MM.1S (cell line): Measurements from ENCODE around the gene STMND1.

Experiments used
- DNase-seq: peaks from one replicate; pipeline ENCODE4 v3.0.0-alpha.2; 2015
- H2AFZ ChIP-seq: fragments of 300-600 bp; sonication (generic); 2 replicates; pipeline ENCODE4 v1.6.0; 2016; ENCODE audit warnings: antibody characterized with exemption, low read length
- H3F3A ChIP-seq: fragments of 300-600 bp; sonication (generic); 2 replicates; pipeline ENCODE4 v1.6.1; 2016; ENCODE audit warnings: mild to moderate bottlenecking, antibody characterized with exemption, low read length, moderate library complexity, mixed read lengths; ENCODE audit not compliant: insufficient read depth
- H3K27ac ChIP-seq: fragments of 300-600 bp; sonication (generic); 2 replicates; pipeline ENCODE4 v1.5.1; 2016; ENCODE audit warnings: mild to moderate bottlenecking, low read length
- H3K27me3 ChIP-seq: fragments of 300-600 bp; sonication (generic); replicated peaks from 2 replicates; pipeline ENCODE4 v1.6.0; 2016; ENCODE audit warnings: low read length; ENCODE audit not compliant: insufficient read depth
- H3K36me3 ChIP-seq: fragments of 300-600 bp; sonication (generic); replicated peaks from 2 replicates; pipeline ENCODE4 v1.6.1; 2016; ENCODE audit warnings: mild to moderate bottlenecking, low read length, mixed read lengths; ENCODE audit not compliant: insufficient read depth
- H3K4me1 ChIP-seq: fragments of 300-600 bp; sonication (generic); 2 replicates; pipeline ENCODE4 v1.6.1; 2016; ENCODE audit warnings: low read length, mixed read lengths
- H3K4me2 ChIP-seq: fragments of 300-600 bp; sonication (generic); 2 replicates; pipeline ENCODE4 v1.6.0; 2016; ENCODE audit warnings: low read depth, low read length
- H3K4me3 ChIP-seq: fragments of 300-600 bp; sonication (generic); 2 replicates; pipeline ENCODE4 v1.5.1; 2016; ENCODE audit warnings: low read length, mixed read lengths
- H3K79me2 ChIP-seq: fragments of 300-600 bp; sonication (generic); 2 replicates; pipeline ENCODE4 v1.6.1; 2016; ENCODE audit warnings: mixed run types, low read length, mixed read lengths
- H3K9ac ChIP-seq: fragments of 300-600 bp; sonication (generic); 2 replicates; pipeline ENCODE4 v1.6.1; 2016; ENCODE audit warnings: low read length, mixed read lengths
- H3K9me2 ChIP-seq: fragments of 300-600 bp; sonication (generic); replicated peaks from 2 replicates; pipeline ENCODE4 v1.6.1; 2016; ENCODE audit warnings: mild to moderate bottlenecking, low read length, mixed read lengths; ENCODE audit not compliant: insufficient read depth
- H3K9me3 ChIP-seq: fragments of 300-600 bp; sonication (generic); replicated peaks from 2 replicates; pipeline ENCODE4 v1.6.1; 2016; ENCODE audit warnings: mild to moderate bottlenecking, low read length, mixed read lengths; ENCODE audit not compliant: insufficient read depth
- H4K20me1 ChIP-seq: fragments of 300-600 bp; sonication (generic); 2 replicates; pipeline ENCODE4 v1.6.1; 2016; ENCODE audit warnings: mild to moderate bottlenecking, low read length, moderate library complexity, mixed read lengths; ENCODE audit not compliant: insufficient read depth
- EZH2 ChIP-seq: fragments of 300-600 bp; sonication (generic); optimal IDR thresholded peaks from 2 replicates; pipeline ENCODE3; 2017; ENCODE audit warnings: low read depth, mild to moderate bottlenecking, antibody characterized with exemption, low read length, mixed read lengths
- EZH2phosphoT487 ChIP-seq: fragments of 300-600 bp; sonication (generic); IDR thresholded peaks from 2 replicates; pipeline ENCODE4 v1.6.1; 2018; ENCODE audit warnings: antibody characterized with exemption, low read length
- TF ChIP-seq, protein P1 (sequence below): fragments of 300-600 bp; sonication (generic); IDR thresholded peaks from 2 replicates; pipeline ENCODE4 v1.5.1; 2016; ENCODE audit warnings: antibody characterized with exemption, low read length, mixed read lengths

STMND1 gene

DNA sequence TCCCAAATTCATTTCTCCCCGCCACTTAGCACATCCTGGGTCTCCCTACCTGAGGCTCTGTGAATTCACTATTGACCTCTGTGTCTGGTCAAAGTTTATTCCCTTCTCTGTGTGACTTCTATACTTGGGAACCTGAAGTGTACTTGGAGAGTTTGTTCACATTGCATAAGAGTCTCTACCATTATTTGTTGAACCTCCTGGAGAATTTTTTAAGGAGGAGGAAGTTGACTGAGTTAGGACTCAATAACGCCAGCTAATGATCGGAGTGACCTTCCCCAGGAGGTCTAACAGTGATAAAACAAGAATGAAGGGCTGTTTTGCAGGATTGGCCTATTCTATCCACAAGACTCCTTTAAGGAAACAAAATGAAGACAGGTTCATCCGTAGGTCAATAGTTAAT lies 23.6 kb downstream of the STMND1 start:
- Histone ChIP-seq H3K4me3 (no peak overlapping the region), H2AFZ (no peak overlapping the region), H3K9me2 (no peaks in the 10 kb centered on the region), H3K4me2 (no peak overlapping the region), H3K9me3 (no peaks in the 10 kb centered on the region), H3K36me3 (no peaks in the 10 kb centered on the region), H3K4me1 (no peaks in the 10 kb centered on the region), H4K20me1 (no peaks in the 10 kb centered on the region), H3K27me3 (no peaks in the 10 kb centered on the region), H3K27ac (no peak overlapping the region), H3K9ac (no peak overlapping the region), H3F3A (no peaks in the 10 kb centered on the region), H3K79me2 (no peaks in the 10 kb centered on the region)
- no peak for TF ChIP-seq EZH2
- TF ChIP-seq, protein P1, sequence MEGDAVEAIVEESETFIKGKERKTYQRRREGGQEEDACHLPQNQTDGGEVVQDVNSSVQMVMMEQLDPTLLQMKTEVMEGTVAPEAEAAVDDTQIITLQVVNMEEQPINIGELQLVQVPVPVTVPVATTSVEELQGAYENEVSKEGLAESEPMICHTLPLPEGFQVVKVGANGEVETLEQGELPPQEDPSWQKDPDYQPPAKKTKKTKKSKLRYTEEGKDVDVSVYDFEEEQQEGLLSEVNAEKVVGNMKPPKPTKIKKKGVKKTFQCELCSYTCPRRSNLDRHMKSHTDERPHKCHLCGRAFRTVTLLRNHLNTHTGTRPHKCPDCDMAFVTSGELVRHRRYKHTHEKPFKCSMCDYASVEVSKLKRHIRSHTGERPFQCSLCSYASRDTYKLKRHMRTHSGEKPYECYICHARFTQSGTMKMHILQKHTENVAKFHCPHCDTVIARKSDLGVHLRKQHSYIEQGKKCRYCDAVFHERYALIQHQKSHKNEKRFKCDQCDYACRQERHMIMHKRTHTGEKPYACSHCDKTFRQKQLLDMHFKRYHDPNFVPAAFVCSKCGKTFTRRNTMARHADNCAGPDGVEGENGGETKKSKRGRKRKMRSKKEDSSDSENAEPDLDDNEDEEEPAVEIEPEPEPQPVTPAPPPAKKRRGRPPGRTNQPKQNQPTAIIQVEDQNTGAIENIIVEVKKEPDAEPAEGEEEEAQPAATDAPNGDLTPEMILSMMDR = no peak
- DNase-seq = no peak

DNA sequence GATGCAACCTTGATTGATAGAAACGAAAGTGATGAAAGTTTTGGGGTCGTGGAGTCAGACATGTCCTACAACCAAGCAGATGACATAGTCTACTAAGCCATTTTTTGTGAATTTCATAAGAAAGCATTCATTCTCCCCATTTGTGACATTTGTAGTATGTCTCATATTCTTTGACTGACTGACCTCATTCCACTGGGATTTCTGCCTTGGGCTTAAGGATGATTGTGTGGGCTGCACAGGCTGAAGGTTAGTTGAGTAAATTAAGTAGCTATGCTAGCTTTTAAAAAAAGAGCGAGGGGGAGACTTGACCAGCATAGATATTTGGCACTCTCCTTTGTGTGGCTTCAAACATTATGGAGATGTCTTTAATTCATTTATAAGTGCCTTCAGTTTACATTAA lies 28.9 kb downstream of the STMND1 start:
- DNase-seq = no peak
- Histone ChIP-seq H2AFZ (no peak overlapping the region), H3K27ac (no peak overlapping the region), H3K36me3 (no peaks in the 10 kb centered on the region), H4K20me1 (no peaks in the 10 kb centered on the region), H3F3A (no peaks in the 10 kb centered on the region), H3K27me3 (no peaks in the 10 kb centered on the region), H3K4me2 (no peak overlapping the region), H3K9me3 (no peaks in the 10 kb centered on the region), H3K4me1 (no peaks in the 10 kb centered on the region), H3K4me3 (no peak overlapping the region), H3K9ac (no peak overlapping the region), H3K79me2 (no peaks in the 10 kb centered on the region), H3K9me2 (no peaks in the 10 kb centered on the region)
- TF ChIP-seq, protein P1 = no peak
- TF ChIP-seq EZH2phosphoT487 (no peak), EZH2 (no peak)

DNA sequence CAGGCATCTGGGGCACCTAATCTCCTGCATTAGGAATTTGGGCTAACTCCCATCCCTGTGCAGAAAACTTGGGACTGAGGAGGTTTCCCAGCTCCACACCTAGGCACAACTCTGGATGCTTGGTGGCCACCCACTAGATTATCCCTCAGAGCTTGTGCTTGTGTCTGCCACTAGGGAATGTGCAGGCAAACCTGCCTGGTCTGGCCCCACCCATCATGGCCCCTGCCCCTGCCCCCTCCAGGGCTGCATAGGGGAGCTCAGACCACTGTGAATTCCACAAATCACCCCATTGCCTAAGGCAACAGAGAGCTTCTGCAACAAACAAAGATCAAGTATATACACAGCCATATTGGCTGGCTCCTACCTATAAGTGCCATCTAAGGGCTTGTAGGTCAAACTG lies 31.1 kb downstream of the STMND1 start:
- no peaks in the 10 kb centered on the region for H3K4me1 ChIP-seq
- H3K79me2 ChIP-seq = no peaks in the 10 kb centered on the region
- H3F3A ChIP-seq = no peaks in the 10 kb centered on the region
- H3K27me3 ChIP-seq = no peaks in the 10 kb centered on the region
- H3K4me2 ChIP-seq = no peak overlapping the region
- no peaks in the 10 kb centered on the region for H3K36me3 ChIP-seq
- TF ChIP-seq EZH2phosphoT487 = no peak
- TF ChIP-seq, protein P1 = no peak
- no peak overlapping the region for H3K4me3 ChIP-seq
- no peaks in the 10 kb centered on the region for H3K9me3 ChIP-seq
- H3K27ac ChIP-seq = no peak overlapping the region
- no peaks in the 10 kb centered on the region for H3K9me2 ChIP-seq
- no peaks in the 10 kb centered on the region for H4K20me1 ChIP-seq
- H3K9ac ChIP-seq = no peak overlapping the region
- no peak for DNase-seq
- no peak overlapping the region for H2AFZ ChIP-seq

DNA sequence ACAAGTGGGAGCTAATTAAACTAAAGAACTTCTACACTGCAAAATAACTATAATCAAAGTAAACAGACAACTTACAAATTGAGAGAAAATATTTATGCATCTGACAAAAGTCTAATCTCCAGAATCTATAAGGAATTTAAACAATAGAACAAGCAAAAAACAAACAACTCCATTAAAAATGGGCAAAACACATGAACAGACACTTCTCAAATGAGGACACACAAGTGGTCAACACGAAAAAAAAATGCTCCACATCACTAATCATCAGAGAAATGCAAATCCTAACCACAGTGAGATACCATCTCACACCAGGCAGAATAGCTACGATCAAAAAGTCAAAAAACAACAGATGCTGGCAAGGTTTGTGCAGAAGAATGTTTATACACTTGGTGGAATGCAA lies 36.2 kb downstream of the STMND1 start:
- Histone ChIP-seq H3K36me3 (no peaks in the 10 kb centered on the region), H3K9ac (no peak overlapping the region), H3K27ac (no peak overlapping the region), H2AFZ (no peak overlapping the region), H3F3A (no peaks in the 10 kb centered on the region), H3K4me1 (no peaks in the 10 kb centered on the region), H3K4me3 (no peak overlapping the region), H3K27me3 (no peaks in the 10 kb centered on the region), H3K9me3 (no peaks in the 10 kb centered on the region), H3K4me2 (no peak overlapping the region), H3K79me2 (no peaks in the 10 kb centered on the region), H4K20me1 (no peaks in the 10 kb centered on the region), H3K9me2 (no peaks in the 10 kb centered on the region)
- TF ChIP-seq EZH2phosphoT487 (no peak), EZH2 (no peak)
- TF ChIP-seq, protein P1 = no peak
- no peak for DNase-seq
